ENCODE data around the gene PHLDB3.
"Not testable (repeated sequence)": the region's sequence is repeated elsewhere in the genome, so short reads cannot be mapped to it uniquely, and the experiment has no call there.

Gene PHLDB3

DNA sequence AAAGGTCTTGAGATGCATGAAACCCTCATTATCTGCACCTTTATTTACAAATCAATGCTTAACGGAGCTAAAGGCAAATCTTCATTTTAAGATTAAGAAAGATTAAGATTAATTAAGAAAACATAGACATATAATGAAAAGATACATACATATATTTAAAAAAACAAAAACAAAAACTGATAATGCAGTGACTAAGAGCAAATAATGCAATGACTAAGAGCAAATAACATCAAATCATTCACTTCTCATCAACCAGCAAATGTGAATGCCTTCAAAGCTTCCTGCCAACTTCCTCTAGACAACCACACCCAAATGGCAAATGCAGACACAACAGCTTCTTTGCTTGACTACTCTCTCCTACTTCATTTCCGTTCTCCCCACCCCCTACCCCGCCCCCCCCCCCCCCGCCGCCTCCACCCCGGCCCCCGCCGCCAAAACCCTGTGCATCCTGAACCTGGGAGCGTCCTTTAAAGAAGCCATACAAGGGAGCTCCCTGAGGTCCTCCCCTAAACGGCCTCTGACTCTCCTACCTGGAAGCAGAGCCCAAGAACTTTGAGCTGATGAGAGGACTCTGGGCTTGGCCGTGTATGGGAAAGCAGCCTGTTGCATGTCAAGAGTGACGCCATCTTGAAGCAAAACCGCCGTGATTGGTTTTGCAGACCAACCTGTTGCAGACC is 65.4 kb downstream of the PHLDB3 start:
- DNase-seq, result no peak

DNA sequence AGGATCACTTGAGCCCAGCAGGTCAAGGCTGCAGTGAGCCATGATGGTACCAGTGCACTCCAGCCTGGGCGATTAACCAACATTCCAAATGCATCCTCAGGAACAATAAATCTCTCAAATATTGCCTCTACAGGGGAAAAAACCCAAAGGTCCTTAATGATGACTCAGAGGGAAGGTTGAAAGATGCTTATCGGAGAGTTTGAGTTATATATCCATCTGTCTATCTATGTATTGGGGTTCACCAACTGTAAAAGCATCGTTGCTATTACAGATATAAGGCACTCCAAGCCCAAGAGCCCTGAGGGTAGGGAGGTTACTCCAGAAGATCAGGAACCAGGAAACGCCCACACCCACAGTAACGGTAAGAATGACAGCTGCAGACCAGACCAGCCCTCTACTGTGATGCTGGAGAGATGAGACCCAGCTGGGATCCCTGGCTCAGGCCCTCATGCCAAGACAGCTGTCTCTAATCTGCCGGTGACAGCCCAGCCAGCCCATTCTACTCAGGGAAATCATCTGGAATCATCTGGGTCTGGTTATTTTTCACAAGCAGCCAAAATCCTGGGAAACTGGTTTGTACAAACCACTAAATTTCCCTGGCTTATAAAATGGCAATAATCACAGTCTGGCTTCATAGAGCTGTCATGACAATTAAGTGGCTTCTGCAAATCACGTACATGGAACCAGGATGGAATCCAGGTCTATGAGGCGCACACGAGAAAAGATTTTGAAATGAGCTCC is 66.1 kb downstream of the PHLDB3 start:
- DNase-seq, result peak; percentile 4

- no peak for DNase-seq
These were observed 66.8 kb downstream of the PHLDB3 start for GRCh38 chr19:43437712-43438111.

- not testable (repeated sequence) for DNase-seq
These were observed 67.3 kb downstream of the PHLDB3 start for GRCh38 chr19:43437284-43437683.

DNA sequence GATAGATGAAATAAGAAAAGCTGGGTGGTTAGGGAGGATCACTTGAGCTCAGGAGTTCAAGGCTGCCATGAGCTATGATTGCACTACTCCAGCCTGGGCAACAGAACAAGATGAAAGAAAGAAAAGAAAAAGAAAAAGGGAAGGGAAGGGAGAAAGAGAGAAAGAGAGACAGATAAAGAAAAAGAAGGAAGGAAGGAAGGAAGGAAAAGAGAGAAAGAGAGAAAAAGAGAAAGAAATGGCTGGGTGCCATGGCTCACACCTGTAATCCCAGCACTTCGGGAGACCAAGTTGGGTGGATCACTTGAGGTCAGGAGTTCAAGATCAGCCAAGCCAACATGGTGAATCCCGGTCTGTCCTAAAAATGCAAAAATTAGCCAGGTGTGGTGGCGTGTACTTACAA is 68.8 kb downstream of the PHLDB3 start:
- no peak for DNase-seq

DNA sequence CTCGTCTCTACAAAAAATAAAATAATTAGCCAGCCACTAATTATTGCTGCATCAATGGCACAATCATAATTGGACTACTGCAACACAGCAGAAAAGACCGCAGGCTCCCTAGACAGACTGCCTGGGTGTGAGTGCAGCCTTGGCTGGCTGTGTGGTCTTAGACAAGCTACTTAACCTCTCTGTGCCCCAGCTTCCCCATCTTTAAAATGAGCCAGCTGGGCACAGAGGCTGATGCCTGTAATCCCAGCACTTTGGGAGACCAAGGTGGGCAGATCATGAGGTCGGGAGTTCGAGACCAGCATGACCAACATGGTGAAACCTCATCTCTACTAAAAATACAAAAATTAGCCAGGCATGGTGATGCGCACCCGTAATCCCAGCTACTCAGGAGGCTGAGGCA is 70.9 kb downstream of the PHLDB3 start:
- no peak for DNase-seq

DNA sequence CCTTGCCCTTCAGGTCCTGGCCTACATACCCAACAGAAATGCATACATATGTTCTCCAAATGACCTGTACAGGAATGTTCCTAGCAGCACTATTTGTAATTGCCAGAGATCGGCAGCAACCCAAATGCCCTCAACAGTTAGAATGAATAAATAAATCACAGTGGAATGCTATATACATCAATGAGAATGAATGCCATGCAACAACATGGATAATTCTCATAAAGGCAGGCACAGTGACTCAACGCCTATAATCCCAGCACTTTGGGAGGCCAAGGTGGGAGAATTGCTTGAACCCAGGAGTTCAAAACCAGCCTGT is 71.2 kb downstream of the PHLDB3 start:
- no peak for DNase-seq

DNA sequence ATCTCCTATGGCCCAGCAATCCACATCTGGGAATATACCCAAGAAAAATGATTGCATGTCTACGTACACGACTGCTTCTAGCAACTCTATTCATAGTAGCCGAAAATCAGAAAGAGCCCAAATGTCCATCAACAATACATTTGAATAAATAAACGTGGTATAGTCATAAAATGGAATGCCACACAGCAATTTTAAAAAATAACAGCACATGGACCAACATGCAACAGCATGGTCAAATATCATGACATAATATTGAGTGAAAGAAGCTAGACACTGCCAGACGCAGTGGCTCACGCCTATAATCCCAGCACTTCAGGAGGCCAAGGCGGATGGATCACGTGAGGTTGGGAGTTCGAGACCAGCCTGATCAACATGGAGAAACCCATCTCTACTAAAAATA is 73.6 kb downstream of the PHLDB3 start:
- DNase-seq, result no peak

- no peak for DNase-seq
These were observed 74.3 kb downstream of the PHLDB3 start for GRCh38 chr19:43430142-43430710.

GRCh38 chr19:43429395-43429794 is 75.2 kb downstream of the PHLDB3 start:
- DNase-seq, result no peak

DNA sequence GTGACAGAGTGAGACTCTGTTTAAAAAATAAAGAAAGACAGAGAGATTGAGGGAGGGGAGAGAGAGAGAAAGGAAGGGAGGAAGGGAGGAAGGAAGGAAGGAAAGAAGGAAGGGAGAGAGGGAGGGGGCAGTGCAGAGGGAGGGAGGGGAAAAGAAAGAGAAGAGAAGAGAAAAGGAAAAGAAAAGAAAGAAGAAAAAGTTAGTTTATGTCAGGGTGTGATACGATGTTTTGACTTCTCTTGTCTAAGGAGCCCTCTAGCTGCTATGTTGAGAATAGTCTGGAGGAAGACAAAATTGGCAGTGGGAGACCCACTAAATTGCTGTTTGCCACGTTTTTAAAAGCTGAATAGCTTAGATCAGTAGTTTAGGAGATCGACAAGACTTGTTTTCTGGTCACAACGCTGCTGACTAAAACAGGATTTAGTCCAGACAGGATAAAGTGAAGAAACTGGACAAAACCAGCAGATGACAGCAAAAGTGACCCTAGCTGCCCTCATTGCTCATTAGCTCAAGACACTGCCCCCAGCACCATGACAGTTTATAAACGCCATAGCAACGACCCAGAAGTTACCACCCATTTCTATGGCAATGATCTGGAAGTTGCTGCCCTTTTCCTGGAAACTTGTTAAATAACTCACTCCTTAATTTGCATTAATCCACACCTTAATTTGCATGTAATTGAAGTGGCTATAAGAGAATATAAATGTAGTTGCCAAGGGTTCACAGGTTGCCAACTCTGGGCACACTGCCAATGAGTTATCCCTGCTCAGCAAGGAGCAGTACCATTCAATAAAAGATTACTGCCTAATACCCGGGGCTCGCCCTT is 78.8 kb downstream of the PHLDB3 start:
- DNase-seq, result no peak

Measured in NCI-H2171 treated with DMSO at 0.1 percent for 48 hours (cell line).